ENCODE data around the gene HERC3.
"Not testable (repeated sequence)": the region's sequence is repeated elsewhere in the genome, so short reads cannot be mapped to it uniquely, and the experiment has no call there.

Gene HERC3

GRCh38 chr4:88609387-88609786, 17.1 kb downstream of the HERC3 start:
- DNase-seq: no peak

- not testable (repeated sequence) for DNase-seq
Observed at GRCh38 chr4:88609794-88610193, 17.5 kb downstream of the HERC3 start.

GRCh38 chr4:88610771-88611170, 18.5 kb downstream of the HERC3 start:
- no peak for DNase-seq

- DNase-seq: peak; percentile 39
Observed at GRCh38 chr4:88613417-88613875, 21.2 kb downstream of the HERC3 start.

GRCh38 chr4:88614058-88614457, 21.8 kb downstream of the HERC3 start:
- no peak for DNase-seq

GRCh38 chr4:88616275-88617150, 24.2 kb downstream of the HERC3 start:
- DNase-seq: no peak

- DNase-seq: no peak
Observed at GRCh38 chr4:88618782-88619485, 26.7 kb downstream of the HERC3 start.

GRCh38 chr4:88619971-88620370, 27.7 kb downstream of the HERC3 start:
- no peak for DNase-seq

GRCh38 chr4:88621763-88622327, 29.6 kb downstream of the HERC3 start:
- no peak for DNase-seq

GRCh38 chr4:88623097-88623496, 30.8 kb downstream of the HERC3 start:
- no peak for DNase-seq

- no peak for DNase-seq
Observed at GRCh38 chr4:88628746-88629145, 36.5 kb downstream of the HERC3 start.

GRCh38 chr4:88629826-88630225, 37.5 kb downstream of the HERC3 start:
- DNase-seq: no peak

GRCh38 chr4:88630756-88631155, 38.5 kb downstream of the HERC3 start:
- DNase-seq: no peak

- no peak for DNase-seq
Observed at GRCh38 chr4:88643932-88644331, 51.7 kb downstream of the HERC3 start.

GRCh38 chr4:88645994-88646393, 53.7 kb downstream of the HERC3 start:
- DNase-seq: no peak

GRCh38 chr4:88646528-88647280, 54.4 kb downstream of the HERC3 start:
- no peak for DNase-seq

- no peak for DNase-seq
Observed at GRCh38 chr4:88649716-88650115, 57.4 kb downstream of the HERC3 start.

GRCh38 chr4:88653371-88653946, 61.2 kb downstream of the HERC3 start:
- DNase-seq: no peak

- DNase-seq: no peak
Observed at GRCh38 chr4:88655226-88655625, 62.9 kb downstream of the HERC3 start.

- DNase-seq: peak; percentile 12
Observed at GRCh38 chr4:88659055-88659889, 67.0 kb downstream of the HERC3 start.

GRCh38 chr4:88659890-88660208, 67.6 kb downstream of the HERC3 start:
- no peak for DNase-seq

Measured in effector CD4-positive, alpha-beta T cell (primary cell).